Measurements from ENCODE around the gene UQCR10. TPM values are rescaled to one million over a fixed set of nuclear protein-coding genes. Genes with fewer than 3 reads are reported as not detected.
"Not testable (repeated sequence)": the region's sequence is repeated elsewhere in the genome, so short reads cannot be mapped to it uniquely, and the experiment has no call there.

The UQCR10 gene
- total and polyA plus RNA-seq, 4 experiments from 2014 or later: 47.6 to 332 (median 162) TPM

DNA sequence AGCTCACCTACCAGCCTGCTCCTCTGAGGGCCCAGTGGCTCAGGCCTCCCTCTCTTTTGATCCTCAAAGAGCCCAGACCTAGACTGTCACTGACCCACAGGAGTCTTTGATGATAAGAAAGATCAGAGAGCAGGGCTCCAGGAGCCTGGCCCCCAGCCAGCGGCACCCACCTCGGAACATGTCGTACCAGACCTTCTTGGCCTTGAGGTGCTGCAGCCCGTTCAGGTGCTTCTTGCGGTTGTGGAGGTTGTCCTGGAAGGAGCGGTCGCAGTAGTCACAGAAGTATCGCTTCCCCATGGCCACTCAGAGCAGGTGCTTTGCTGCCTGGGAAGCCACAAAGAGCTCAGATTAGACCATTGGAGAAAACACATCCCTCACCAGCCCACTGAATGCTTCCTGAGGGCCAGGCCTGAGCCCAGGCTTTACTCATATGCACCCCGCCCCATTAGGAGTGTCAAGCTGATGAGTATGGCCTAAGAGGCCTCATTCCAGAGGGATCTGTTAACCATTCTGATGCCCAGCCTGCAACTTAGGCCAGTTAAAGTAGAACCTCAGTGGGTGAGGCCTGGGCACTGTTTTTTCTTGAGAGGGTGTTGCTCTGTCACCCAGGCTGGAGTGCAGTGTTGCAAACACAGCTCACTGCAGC is 18.8 kb upstream of the UQCR10 start:
- no peaks in the 10 kb centered on the region for H3K27me3 Mint-ChIP-seq
- Histone ChIP-seq H3K27ac (ENCODE audit: low read depth, low read length) (no peak overlapping the region), H3K9me3 (ENCODE audit: control insufficient read depth in 1 of 2, low read length in 2 of 2) (no peaks in the 10 kb centered on the region), H3K4me1 (ENCODE audit: insufficient read depth, low read length) (peaks cover 19% of the 10 kb centered on the region), H3K27me3 (ENCODE audit: insufficient read depth, low read length) (no peaks in the 10 kb centered on the region), H3K4me3 (ENCODE audit: low read length in 2 of 2) (no peak overlapping the region), H3K36me3 (ENCODE audit: insufficient read depth, low read length) (peaks cover 21% of the 10 kb centered on the region)
- no peak overlapping the region for H3K4me3 Mint-ChIP-seq
- peaks cover 29 to 40% of the 10 kb centered on the region in 2 donors for H3K36me3 Mint-ChIP-seq
- no peak for DNase-seq
- intact Hi-C loops (cut with micrococcal nuclease): no loop called here
- ChIA-PET POLR2A (ENCODE audit: partially characterized antibody) (no interaction called here), CTCF (ENCODE audit: partially characterized antibody) (no interaction called here)
- H3K4me1 Mint-ChIP-seq: peaks cover 12 to 28% (median 14%) of the 10 kb centered on the region in 4 donors
- no peaks in the 10 kb centered on the region for H3K9me3 Mint-ChIP-seq
- H3K27ac Mint-ChIP-seq: no peak overlapping the region

DNA sequence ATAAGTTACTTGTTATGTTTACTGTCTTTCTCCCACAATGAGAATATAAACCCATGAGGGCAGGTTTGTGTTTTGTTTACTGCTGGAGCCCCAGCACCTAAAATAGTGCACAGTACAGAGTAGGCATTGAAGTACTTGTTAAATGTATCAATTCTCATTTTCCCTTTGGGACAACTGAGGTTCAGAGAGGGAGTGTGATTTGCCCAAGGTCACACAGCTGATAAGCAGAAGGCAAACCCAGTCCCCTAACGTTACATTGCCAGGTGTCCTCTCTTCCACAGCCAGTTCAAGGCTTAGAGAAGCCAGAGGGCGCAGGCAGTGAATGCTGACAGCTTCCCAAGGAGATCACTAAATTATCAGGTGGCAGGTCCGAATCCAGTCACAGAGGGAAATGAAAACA is 17.1 kb upstream of the UQCR10 start:
- H3K27me3 ChIP-seq (ENCODE audit: insufficient read depth, low read length): no peaks in the 10 kb centered on the region
- Mint-ChIP-seq H3K27me3 (no peaks in the 10 kb centered on the region), H3K36me3 (peaks cover 26% of the 10 kb centered on the region in 2 donors), H3K4me1 (peaks cover 12 to 28% (median 14%) of the 10 kb centered on the region in 4 donors), H3K9me3 (no peaks in the 10 kb centered on the region), H3K4me3 (peak overlapping the region in 1 of 8 donors; percentile 15), H3K27ac (no peak overlapping the region)
- ChIA-PET CTCF (ENCODE audit: partially characterized antibody) (no interaction called here), POLR2A (ENCODE audit: partially characterized antibody) (no interaction called here)
- peaks cover 19% of the 10 kb centered on the region for H3K4me1 ChIP-seq (ENCODE audit: insufficient read depth, low read length)
- no peak for DNase-seq
- no peaks in the 10 kb centered on the region for H3K9me3 ChIP-seq (ENCODE audit: control insufficient read depth in 1 of 2, low read length in 2 of 2)
- H3K36me3 ChIP-seq (ENCODE audit: insufficient read depth, low read length): peaks cover 17% of the 10 kb centered on the region
- intact Hi-C loops (cut with micrococcal nuclease): no loop called here
- no peak overlapping the region for H3K27ac ChIP-seq (ENCODE audit: low read depth, low read length)
- no peak overlapping the region for H3K4me3 ChIP-seq (ENCODE audit: low read length in 2 of 2)

DNA sequence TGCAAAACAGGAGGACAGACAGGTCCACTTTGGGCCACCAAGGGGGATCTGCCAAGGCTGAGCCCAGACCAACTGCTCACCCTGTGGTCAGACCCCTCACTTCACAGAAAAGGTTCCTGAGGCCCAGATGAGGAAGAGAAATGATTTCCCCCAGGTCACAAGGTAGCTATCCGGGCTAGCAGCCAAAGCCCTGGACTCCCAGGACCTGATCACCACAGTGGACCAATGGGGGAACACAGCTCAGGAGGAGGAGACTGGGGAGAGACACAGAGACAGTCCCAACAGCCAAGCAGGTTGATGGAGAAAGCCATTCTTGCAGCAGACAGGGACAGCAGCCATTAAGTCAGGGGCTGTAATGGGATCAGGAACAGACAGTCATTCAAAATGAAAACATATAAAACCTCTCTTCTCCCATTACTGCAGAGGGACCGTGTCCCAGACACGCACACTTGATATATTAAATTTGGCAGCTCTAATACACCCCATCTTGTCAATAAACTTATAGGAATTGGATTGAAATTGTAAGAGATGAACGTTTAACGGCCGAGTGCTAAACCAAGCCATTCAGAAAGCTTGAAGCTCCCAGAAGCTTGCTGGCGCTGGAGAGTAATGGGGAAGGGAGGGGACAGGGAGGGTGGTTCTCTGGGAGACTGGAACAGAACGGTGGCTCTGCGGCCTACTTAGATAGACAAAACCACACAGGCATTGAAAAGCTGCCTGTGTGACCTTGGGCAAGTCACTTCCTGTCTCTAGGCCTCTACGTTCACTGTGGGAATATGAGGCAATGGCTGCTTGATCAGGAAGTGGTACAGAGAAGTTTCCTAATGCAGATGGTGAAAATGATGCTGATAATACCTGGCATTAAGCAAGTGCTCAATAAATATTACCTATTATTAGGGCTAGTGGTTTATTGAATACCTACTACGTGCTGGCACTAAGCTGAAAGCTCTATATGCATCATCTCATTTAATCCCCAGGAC is 16.3 kb upstream of the UQCR10 start:
- peaks cover 15 to 28% (median 15%) of the 10 kb centered on the region in 4 donors for H3K4me1 Mint-ChIP-seq
- H3K4me3 ChIP-seq (ENCODE audit: low read length in 2 of 2): no peak overlapping the region
- no peak overlapping the region for H3K4me3 Mint-ChIP-seq
- no peaks in the 10 kb centered on the region for H3K9me3 Mint-ChIP-seq
- intact Hi-C loops (cut with micrococcal nuclease): no loop called here
- H3K27ac Mint-ChIP-seq: peak overlapping the region; percentile 58 to 96 (median 88)
- no peaks in the 10 kb centered on the region for H3K27me3 ChIP-seq (ENCODE audit: insufficient read depth, low read length)
- ChIA-PET CTCF (ENCODE audit: partially characterized antibody) (interaction anchor here (0.6 to 1.0 kb wide), 2 partner anchors 15 to 995 kb away, joined by 3 read pairs; no protein-coding TSS in a partner anchor), POLR2A (ENCODE audit: partially characterized antibody) (no interaction called here)
- peaks cover 22% of the 10 kb centered on the region in 2 donors for H3K36me3 Mint-ChIP-seq
- H3K9me3 ChIP-seq (ENCODE audit: control insufficient read depth in 1 of 2, low read length in 2 of 2): no peaks in the 10 kb centered on the region
- peak overlapping the region; percentile 8 for H3K27ac ChIP-seq (ENCODE audit: low read depth, low read length)
- no peaks in the 10 kb centered on the region for H3K27me3 Mint-ChIP-seq
- DNase-seq: peak in 4 of 5 donors; percentile 22 to 30 (median 28)
- H3K4me1 ChIP-seq (ENCODE audit: insufficient read depth, low read length): peaks cover 19% of the 10 kb centered on the region
- peaks cover 14% of the 10 kb centered on the region for H3K36me3 ChIP-seq (ENCODE audit: insufficient read depth, low read length)

DNA sequence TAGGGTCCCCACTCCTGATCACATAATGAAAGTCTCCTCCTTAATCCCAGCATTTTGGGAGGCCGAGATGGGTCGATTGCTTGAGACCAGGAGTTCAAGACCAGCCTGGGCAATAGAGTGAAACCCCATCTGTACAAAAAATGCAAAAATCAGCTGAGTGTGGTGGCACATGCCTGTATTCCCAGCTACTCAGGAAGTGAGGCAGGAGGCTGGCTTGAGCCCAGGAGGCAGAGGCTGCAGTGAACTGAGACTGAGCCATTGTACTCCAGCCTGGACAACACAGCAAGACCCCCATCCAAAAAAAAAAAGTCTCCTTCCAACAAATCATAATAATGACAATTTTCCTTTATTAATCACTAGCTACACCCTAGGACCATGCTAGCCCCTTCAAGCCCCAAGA is 15.5 kb upstream of the UQCR10 start:
- peaks cover 20 to 21% of the 10 kb centered on the region in 2 donors for H3K36me3 Mint-ChIP-seq
- no peak for DNase-seq
- Histone ChIP-seq H3K27ac (ENCODE audit: low read depth, low read length) (peak overlapping the region; percentile 8), H3K4me3 (ENCODE audit: low read length in 2 of 2) (no peak overlapping the region), H3K9me3 (ENCODE audit: control insufficient read depth in 1 of 2, low read length in 2 of 2) (no peaks in the 10 kb centered on the region), H3K4me1 (ENCODE audit: insufficient read depth, low read length) (peaks cover 19% of the 10 kb centered on the region), H3K27me3 (ENCODE audit: insufficient read depth, low read length) (no peaks in the 10 kb centered on the region), H3K36me3 (ENCODE audit: insufficient read depth, low read length) (peaks cover 12% of the 10 kb centered on the region)
- ChIA-PET CTCF (ENCODE audit: partially characterized antibody) (interaction anchor here (1.0 kb wide), 1 partner anchor 15 kb away, joined by 3 read pairs; no protein-coding TSS in a partner anchor), POLR2A (ENCODE audit: partially characterized antibody) (interaction anchor here (0.9 kb wide), 1 partner anchor 8 kb away, joined by 3 read pairs; no protein-coding TSS in a partner anchor)
- H3K4me1 Mint-ChIP-seq: peaks cover 15 to 28% (median 15%) of the 10 kb centered on the region in 4 donors
- no peaks in the 10 kb centered on the region for H3K9me3 Mint-ChIP-seq
- peak overlapping the region in 5 of 7 donors; percentile 12 to 88 (median 47) for H3K27ac Mint-ChIP-seq
- no peaks in the 10 kb centered on the region for H3K27me3 Mint-ChIP-seq
- H3K4me3 Mint-ChIP-seq: no peak overlapping the region
- intact Hi-C loops (cut with micrococcal nuclease): no loop called here

DNA sequence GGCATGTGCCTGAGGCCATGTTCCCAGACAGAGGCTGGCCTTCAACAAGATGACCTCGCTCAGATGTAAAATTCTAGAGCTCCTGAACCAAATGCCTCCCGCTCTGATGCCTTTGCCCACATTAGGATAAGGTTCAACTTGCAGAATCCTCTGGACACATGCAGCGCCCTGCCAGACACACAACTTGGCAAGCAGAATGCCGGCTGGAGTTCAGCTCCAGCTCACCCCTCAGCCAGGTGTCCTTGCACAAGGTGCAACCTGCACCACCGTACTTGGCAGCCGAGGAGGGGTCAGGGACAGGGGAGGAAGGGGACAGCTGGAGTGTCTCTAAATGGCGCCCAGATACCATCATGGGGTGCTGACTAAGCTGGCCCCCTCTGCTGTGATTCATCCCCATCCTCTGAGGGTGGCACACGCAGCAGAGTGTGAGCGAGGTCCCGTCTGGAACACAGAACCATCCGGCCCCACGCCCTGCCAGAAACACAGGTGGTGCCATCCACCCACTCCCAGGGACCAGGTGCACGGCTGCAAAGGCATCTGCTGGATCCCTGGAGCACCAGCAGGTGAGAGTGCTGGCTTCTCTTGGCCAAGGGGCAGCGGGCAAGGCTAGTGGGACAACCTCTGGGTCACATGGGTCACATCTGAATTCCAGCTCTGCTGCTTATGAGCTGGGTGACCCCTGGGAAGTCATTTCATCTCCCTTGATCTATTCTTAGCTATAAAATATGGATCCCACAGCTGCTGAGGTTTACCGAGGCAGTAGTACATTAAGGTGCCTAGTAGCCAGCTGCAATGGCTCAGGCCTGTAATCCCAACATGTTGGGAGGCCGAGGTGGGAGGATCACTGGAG is 13.1 kb upstream of the UQCR10 start:
- H3K36me3 Mint-ChIP-seq: peaks cover 7 to 10% of the 10 kb centered on the region in 2 donors
- CTCF ChIA-PET (ENCODE audit: partially characterized antibody): no interaction called here
- H3K27ac Mint-ChIP-seq: peak overlapping the region in 1 of 7 donors; percentile 24

DNA sequence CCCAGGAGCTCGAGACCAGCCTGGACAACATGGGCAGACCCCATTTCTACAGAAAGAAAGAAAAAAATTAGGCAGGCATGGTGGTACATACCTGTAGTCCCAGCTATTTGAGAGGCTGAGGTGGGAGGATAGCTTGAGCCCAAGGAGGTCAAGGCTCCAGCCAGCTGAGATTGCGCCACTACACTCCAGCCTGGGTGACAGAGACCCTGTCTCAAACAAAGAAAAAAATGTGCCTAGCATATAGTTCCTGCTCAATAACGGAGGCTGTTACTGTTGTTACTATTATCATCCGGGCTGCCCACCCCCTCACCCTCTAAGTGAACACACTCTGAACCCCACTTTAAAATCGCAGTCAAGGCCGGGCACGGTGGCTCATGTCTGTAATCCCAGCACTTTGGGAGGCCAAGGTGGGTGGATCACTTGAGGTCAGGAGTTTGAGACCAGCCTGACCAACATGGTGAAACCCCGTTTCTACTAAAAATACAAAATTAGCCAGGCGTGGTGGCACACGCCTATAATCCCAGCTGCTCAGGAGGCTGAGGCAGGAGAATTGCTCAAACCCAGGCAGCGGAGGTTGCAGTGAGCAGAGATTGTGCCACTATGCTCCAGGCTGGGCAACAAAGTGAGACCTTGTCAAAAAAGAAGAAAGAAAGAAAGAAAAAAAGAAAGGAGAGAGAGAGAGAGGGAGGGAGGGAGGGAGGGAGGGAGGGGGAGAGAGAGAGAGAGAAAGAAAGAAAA is 12.3 kb upstream of the UQCR10 start:
- DNase-seq; H3K4me3 ChIP-seq (ENCODE audit: low read length in 2 of 2); POLR2A ChIA-PET (ENCODE audit: partially characterized antibody); H3K27me3 Mint-ChIP-seq; H3K36me3 ChIP-seq (ENCODE audit: insufficient read depth, low read length); H3K27me3 ChIP-seq (ENCODE audit: insufficient read depth, low read length); H3K9me3 Mint-ChIP-seq; CTCF ChIA-PET (ENCODE audit: partially characterized antibody); H3K4me3 Mint-ChIP-seq; intact Hi-C loops (cut with micrococcal nuclease); H3K9me3 ChIP-seq (ENCODE audit: control insufficient read depth in 1 of 2, low read length in 2 of 2); H3K27ac ChIP-seq (ENCODE audit: low read depth, low read length): not testable (repeated sequence)
- H3K36me3 Mint-ChIP-seq: peaks cover under 1 to 10% of the 10 kb centered on the region in 2 donors
- H3K27ac Mint-ChIP-seq: peak overlapping the region in 1 of 7 donors; percentile 24
- H3K4me1 ChIP-seq (ENCODE audit: insufficient read depth, low read length): peaks cover 19% of the 10 kb centered on the region
- H3K4me1 Mint-ChIP-seq: peaks cover 15 to 27% (median 16%) of the 10 kb centered on the region in 4 donors

More for the DNA sequence above, 13.1 kb upstream of the UQCR10 start:
- POLR2A ChIA-PET (ENCODE audit: partially characterized antibody): no interaction called here
- Mint-ChIP-seq H3K4me1 (peaks cover 15 to 28% (median 15%) of the 10 kb centered on the region in 4 donors), H3K27me3 (no peaks in the 10 kb centered on the region), H3K9me3 (no peaks in the 10 kb centered on the region), H3K4me3 (no peak overlapping the region)
- intact Hi-C loops (cut with micrococcal nuclease): no loop called here
- no peaks in the 10 kb centered on the region for H3K27me3 ChIP-seq (ENCODE audit: insufficient read depth, low read length)
- DNase-seq: no peak
- no peaks in the 10 kb centered on the region for H3K9me3 ChIP-seq (ENCODE audit: control insufficient read depth in 1 of 2, low read length in 2 of 2)
- no peak overlapping the region for H3K27ac ChIP-seq (ENCODE audit: low read depth, low read length)
- H3K4me3 ChIP-seq (ENCODE audit: low read length in 2 of 2): no peak overlapping the region
- H3K36me3 ChIP-seq (ENCODE audit: insufficient read depth, low read length): no peaks in the 10 kb centered on the region
- peaks cover 19% of the 10 kb centered on the region for H3K4me1 ChIP-seq (ENCODE audit: insufficient read depth, low read length)
